ENCODE results near the gene PFDN2.

DNA sequence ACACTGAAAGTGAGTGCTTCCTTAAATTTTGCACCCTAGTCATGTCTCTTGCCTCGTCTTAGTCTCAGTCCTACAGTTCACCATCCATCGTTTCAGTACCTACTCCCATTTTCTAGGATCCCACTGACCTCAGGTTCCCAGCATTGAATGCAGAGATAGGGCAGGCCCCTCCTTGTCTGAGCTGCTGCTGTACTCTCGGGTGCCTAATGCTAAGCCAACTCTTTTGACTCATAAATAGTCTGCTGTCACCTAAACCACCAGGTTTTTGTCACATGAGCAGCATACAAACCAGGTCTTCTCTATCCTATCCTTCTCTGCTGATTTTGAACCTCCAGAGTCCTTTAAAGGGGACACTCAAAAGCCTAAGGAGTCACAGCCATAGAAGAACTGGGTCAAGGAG lies 51.1 kb downstream of the PFDN2 start:
- TF ChIP-seq CTCF (IDR thresholded peaks at IDR 0.05) (no peak), POLR2A (IDR thresholded peaks at IDR 0.05) (no peak)
